ENCODE measurements around the gene SIDT1.
A peak's percentile ranks its signal among the peaks of the same experiment; 100 is the strongest.

SIDT1 gene

DNA sequence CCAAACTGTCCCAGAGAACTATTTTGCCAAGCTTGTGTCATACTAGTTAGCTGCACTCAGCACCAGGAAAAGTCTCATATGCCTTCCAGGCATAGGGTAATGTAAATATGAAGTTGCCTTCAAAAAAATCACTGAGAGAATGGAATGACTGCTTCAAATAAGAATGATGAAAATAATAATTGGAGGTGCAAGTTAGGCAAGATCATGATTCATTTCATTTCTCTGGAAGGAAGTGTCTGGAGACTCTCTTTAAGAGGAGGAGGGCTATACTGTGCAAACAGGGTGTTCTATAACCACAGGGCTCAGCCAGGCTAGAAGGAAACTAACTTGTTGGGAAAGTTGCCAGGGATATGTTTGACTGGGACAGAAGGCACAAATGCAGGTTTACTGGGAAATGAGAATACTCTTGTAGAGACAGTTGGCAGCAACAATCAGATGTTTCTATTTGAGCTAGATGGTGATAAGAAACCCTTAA is 4.3 kb downstream of the SIDT1 start:
- no peak for DNase-seq (ENCODE audit: low spot score)
- TF ChIP-seq, protein P1, sequence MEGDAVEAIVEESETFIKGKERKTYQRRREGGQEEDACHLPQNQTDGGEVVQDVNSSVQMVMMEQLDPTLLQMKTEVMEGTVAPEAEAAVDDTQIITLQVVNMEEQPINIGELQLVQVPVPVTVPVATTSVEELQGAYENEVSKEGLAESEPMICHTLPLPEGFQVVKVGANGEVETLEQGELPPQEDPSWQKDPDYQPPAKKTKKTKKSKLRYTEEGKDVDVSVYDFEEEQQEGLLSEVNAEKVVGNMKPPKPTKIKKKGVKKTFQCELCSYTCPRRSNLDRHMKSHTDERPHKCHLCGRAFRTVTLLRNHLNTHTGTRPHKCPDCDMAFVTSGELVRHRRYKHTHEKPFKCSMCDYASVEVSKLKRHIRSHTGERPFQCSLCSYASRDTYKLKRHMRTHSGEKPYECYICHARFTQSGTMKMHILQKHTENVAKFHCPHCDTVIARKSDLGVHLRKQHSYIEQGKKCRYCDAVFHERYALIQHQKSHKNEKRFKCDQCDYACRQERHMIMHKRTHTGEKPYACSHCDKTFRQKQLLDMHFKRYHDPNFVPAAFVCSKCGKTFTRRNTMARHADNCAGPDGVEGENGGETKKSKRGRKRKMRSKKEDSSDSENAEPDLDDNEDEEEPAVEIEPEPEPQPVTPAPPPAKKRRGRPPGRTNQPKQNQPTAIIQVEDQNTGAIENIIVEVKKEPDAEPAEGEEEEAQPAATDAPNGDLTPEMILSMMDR (IDR thresholded peaks at IDR 0.05; ENCODE audit: borderline replicate concordance, control extremely low read depth, extremely low read depth, insufficient read depth, missing control alignments): no peak
- in situ Hi-C loops (cut with MboI; ENCODE audit: low sequenced_read_pairs, unreplicated experiment): no loop called here

DNA sequence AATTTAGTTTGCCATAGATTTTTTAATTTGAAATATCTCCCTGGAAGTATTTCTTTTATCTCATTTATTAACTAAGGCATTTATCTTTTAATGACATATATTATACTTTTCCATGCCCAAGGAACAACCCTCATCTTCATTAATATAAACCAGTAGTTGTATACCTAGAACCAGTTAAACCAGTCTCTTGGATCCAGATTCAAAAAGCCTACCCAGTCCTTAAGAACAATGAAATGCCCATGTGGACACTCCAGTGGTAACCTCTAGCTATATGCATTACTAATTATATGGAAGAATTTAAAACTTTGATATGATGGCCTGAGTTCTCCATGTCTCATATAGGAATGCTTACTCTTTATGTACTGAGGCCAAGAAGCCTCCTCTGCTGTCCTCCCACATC is 4.8 kb downstream of the SIDT1 start:
- DNase-seq (ENCODE audit: low spot score): no peak
- in situ Hi-C loops (cut with MboI; ENCODE audit: low sequenced_read_pairs, unreplicated experiment): no loop called here
- TF ChIP-seq, protein P1 (IDR thresholded peaks at IDR 0.05; ENCODE audit: borderline replicate concordance, control extremely low read depth, extremely low read depth, insufficient read depth, missing control alignments): no peak

DNA sequence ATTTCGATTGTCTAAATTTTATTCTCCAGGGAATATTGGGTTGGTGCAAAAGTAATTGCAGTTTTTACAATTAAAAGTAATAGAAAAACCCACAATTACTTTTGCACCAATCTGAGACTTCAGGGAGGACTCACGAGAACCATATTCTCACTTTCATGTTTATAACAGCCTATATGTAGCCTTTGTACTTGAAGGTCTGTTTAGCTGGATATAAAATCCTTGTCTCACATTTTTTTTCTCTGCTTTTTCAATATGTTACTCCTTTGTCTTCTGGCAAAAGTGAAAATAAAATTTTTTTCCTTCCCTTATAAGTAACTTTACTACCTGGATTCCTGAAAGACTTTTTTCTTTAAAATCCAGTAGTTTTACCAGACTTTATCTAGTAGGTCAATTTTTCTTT is 9.2 kb downstream of the SIDT1 start:
- in situ Hi-C loops (cut with MboI; ENCODE audit: low sequenced_read_pairs, unreplicated experiment): no loop called here
- TF ChIP-seq, protein P1 (IDR thresholded peaks at IDR 0.05; ENCODE audit: borderline replicate concordance, control extremely low read depth, extremely low read depth, insufficient read depth, missing control alignments): no peak
- no peak for DNase-seq (ENCODE audit: low spot score)

DNA sequence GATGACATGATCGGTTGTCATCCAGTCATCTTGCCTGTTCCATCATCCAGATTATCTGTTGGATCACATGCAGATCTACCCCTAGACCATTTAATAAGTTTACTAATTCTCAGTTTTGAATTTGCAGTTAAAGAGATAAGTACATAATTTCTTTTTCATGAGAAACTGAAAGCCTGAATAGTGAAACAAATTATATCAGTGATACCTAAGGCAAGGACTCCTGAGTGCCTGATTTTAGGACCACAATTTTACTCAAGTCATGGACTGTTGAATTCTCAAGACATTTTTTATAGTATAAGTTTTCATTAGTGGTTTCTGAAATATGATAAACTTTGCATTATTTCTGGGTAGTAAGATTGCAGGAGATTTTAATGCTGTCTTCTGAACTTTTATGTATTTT is 13.2 kb downstream of the SIDT1 start:
- in situ Hi-C loops (cut with MboI; ENCODE audit: low sequenced_read_pairs, unreplicated experiment): no loop called here
- TF ChIP-seq, protein P1 (IDR thresholded peaks at IDR 0.05; ENCODE audit: borderline replicate concordance, control extremely low read depth, extremely low read depth, insufficient read depth, missing control alignments): no peak
- DNase-seq (ENCODE audit: low spot score): no peak

DNA sequence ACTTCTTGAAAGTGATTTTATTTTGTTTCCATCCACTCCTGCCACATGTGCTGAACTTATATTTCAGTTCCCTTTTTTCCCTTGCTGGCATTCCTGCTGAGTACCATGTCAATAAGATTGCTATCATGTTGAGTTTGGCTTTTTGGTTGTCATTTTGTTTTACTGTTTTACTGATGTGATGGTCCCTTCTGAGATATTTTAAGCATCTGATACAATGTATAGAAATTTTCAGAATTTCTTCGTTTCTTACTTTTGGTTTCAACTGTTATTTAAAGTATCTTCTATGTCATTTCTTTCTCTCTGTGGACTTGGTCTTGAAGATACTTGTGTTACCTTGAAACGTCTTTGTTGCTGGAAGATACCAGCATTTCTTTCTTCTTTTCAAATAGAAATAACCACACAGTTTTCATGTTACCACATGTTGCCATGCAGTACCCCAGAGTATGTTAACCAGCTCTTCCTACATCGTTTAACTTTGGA is 14.1 kb downstream of the SIDT1 start:
- peak; percentile 45 for DNase-seq (ENCODE audit: low spot score)
- TF ChIP-seq, protein P1 (IDR thresholded peaks at IDR 0.05; ENCODE audit: borderline replicate concordance, control extremely low read depth, extremely low read depth, insufficient read depth, missing control alignments): no peak
- in situ Hi-C loops (cut with MboI; ENCODE audit: low sequenced_read_pairs, unreplicated experiment): no loop called here

DNA sequence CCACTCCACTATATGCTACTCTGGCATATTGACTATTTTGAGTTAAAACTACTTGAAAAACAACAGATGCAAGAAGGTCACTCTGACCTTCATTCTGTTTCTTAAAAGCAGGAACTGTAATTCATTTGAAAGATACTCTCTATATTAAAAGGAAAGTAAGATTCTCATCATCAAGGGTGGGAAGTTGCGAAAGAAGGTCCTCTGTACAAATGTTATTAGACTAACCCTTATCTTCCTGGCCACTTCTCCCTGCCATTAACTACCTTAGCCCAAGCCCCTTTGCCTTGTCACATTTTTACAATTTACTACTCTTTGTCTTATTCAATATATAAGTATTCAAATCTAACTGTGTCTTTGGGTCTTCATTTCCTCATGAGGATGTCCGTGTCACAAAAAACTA is 16.1 kb downstream of the SIDT1 start:
- DNase-seq (ENCODE audit: low spot score): no peak
- TF ChIP-seq, protein P1 (IDR thresholded peaks at IDR 0.05; ENCODE audit: borderline replicate concordance, control extremely low read depth, extremely low read depth, insufficient read depth, missing control alignments): no peak
- in situ Hi-C loops (cut with MboI; ENCODE audit: low sequenced_read_pairs, unreplicated experiment): no loop called here
